Panc1 (cell line): ENCODE results near the gene NUP58. TPM values are rescaled to one million over a fixed set of nuclear protein-coding genes. Genes with fewer than 3 reads are reported as not detected.

Source experiments
- ATAC-seq: fragments of 200-7000 bp; cut with Tn5 transposase; 2 replicates; pipeline ENCODE4 v1.9.1; 2020; ENCODE audit warnings: mild to moderate bottlenecking, moderate library complexity
- BruUV-seq: library from RNA; stranded (reverse); fragments of 400-500 nt; replicated peaks from 2 replicates; lab custom pipeline; 2021; lab: Mats Ljungman, UMichigan
- CTCF ChIA-PET: fragments of 300-600 bp; sonication (Branson Sonifier 250); formaldehyde crosslinking; loops from one replicate; lab custom pipeline; 2022; ENCODE audit warnings: antibody characterized with exemption; lab: Charles Lee
- POLR2A ChIA-PET: fragments of 300-600 bp; sonication (Branson Sonifier 250); formaldehyde crosslinking; loops from one replicate; lab custom pipeline; 2022; ENCODE audit warnings: antibody characterized with exemption; lab: Charles Lee
- DNase-seq: peaks from one replicate; pipeline ENCODE4 v3.0.0-alpha.2; 2010; ENCODE audit warnings: low read depth, low spot score
- H3K27ac ChIP-seq: 2 replicates; pipeline ENCODE4 v1.5.1; 2011; ENCODE audit warnings: mild to moderate bottlenecking, low read length, inconsistent platforms
- H3K27me3 ChIP-seq: fragments of 200-500 bp; sonication (Bioruptor generic); 2 replicates; pipeline ENCODE4 v1.6.0; 2014; ENCODE audit warnings: low read length, inconsistent platforms; ENCODE audit not compliant: control insufficient read depth, insufficient read depth
- H3K36me3 ChIP-seq: fragments of 200-500 bp; sonication (Bioruptor generic); 2 replicates; pipeline ENCODE4 v1.5.1; 2014; ENCODE audit warnings: inconsistent platforms, mild to moderate bottlenecking, low read length, moderate library complexity; ENCODE audit not compliant: control insufficient read depth, insufficient read depth
- H3K4me1 ChIP-seq: 2 replicates; pipeline ENCODE4 v1.5.1; 2011; ENCODE audit warnings: inconsistent platforms, mild to moderate bottlenecking, low read length, moderate library complexity; ENCODE audit not compliant: control insufficient read depth, insufficient read depth
- H3K4me3 ChIP-seq, 2 experiments: 2 replicates each; pipeline ENCODE4 v1.5.1; 2011 to 2012; ENCODE audit warnings: low read depth in 2 of 2, low read length in 2 of 2, mild to moderate bottlenecking in 2 of 2, inconsistent platforms in 1 of 2, moderate library complexity in 1 of 2
- H3K9me3 ChIP-seq: fragments of 200-500 bp; sonication (Bioruptor generic); 2 replicates; pipeline ENCODE4 v1.5.1; 2014; ENCODE audit warnings: low read depth, mild to moderate bottlenecking, inconsistent platforms, low read length, moderate library complexity; ENCODE audit not compliant: control insufficient read depth, insufficient read depth
- CTCF ChIP-seq: fragments of 450-650 bp; IDR thresholded peaks from 2 replicates; pipeline ENCODE4 v1.5.1; 2017; ENCODE audit warnings: mild to moderate bottlenecking
- POLR2AphosphoS5 ChIP-seq: IDR thresholded peaks from 2 replicates; pipeline ENCODE4 v1.6.1; 2012; ENCODE audit warnings: mild to moderate bottlenecking, low read depth, low read length, moderate library complexity
- REST ChIP-seq, 2 experiments: IDR thresholded peaks; 2 replicates each; pipeline ENCODE4 v1.6.1; 2011 to 2012; ENCODE audit warnings: low read depth in 2 of 2, control low read depth in 1 of 2, low read length in 1 of 2, mild to moderate bottlenecking in 1 of 2, moderate library complexity in 1 of 2; ENCODE audit not compliant: insufficient read depth in 1 of 2
- SIN3A ChIP-seq: IDR thresholded peaks from 2 replicates; pipeline ENCODE4 v1.6.1; 2012; ENCODE audit warnings: low read depth, mild to moderate bottlenecking, low read length, moderate library complexity, borderline replicate concordance; ENCODE audit not compliant: insufficient read depth
- TCF7L2 ChIP-seq: IDR thresholded peaks from 2 replicates; pipeline ENCODE4 v1.6.1; 2011; ENCODE audit warnings: mild to moderate bottlenecking, low read depth, low read length, inconsistent platforms
- in situ Hi-C: cut with HindIII; loops from 2 replicates; pipeline ENCODE4 v1.10.0; 2016; ENCODE audit warnings: low sequenced_read_pairs, low pct_unique_long_range_greater_than_20kb
- intact Hi-C: fragments of 100-400 bp; cut with micrococcal nuclease; formaldehyde crosslinking; loops from one replicate; pipeline ENCODE4 v1.10.0; 2022; ENCODE audit not compliant: unreplicated experiment
- total RNA-seq: library from RNA; stranded (reverse); gene quantifications from one replicate; pipeline ENCODE4 v1.2.1, GENCODE V29; 2021; ENCODE audit not compliant: unreplicated experiment

Gene NUP58
- total RNA-seq, 1 experiment from 2014 or later = 40.0 TPM

- H3K4me3 ChIP-seq = no peak overlapping the region
- BruUV-seq = no TSS peak
These were observed 6.2 kb upstream of the NUP58 start for GRCh38 chr13:25295228-25295627.

GRCh38 chr13:25295701-25296100 lies 5.7 kb upstream of the NUP58 start:
- CTCF ChIA-PET = no interaction called here
- intact Hi-C loops = no loop called here

More at GRCh38 chr13:25295228-25295627, 6.2 kb upstream of the NUP58 start:
- Histone ChIP-seq H3K27ac (no peak overlapping the region), H3K36me3 (no peaks in the 10 kb centered on the region), H3K4me1 (no peaks in the 10 kb centered on the region), H3K27me3 (no peaks in the 10 kb centered on the region), H3K9me3 (no peaks in the 10 kb centered on the region)
- ChIA-PET CTCF (no interaction called here), POLR2A (no interaction called here)
- in situ Hi-C loops = no loop called here
- TF ChIP-seq CTCF = no peak
- no peak for TF ChIP-seq SIN3A
- no peak for TF ChIP-seq REST (IDR thresholded peaks at IDR 0.05; ENCODE audit: insufficient read depth in 1 of 2, low read depth in 2 of 2, low read length in 1 of 2)
- TF ChIP-seq TCF7L2 = no peak
- no peak for TF ChIP-seq POLR2AphosphoS5
- ATAC-seq = no peak
- no peak for DNase-seq
- intact Hi-C loops = no loop called here

More at GRCh38 chr13:25295701-25296100, 5.7 kb upstream of the NUP58 start:
- TF ChIP-seq CTCF = no peak
- TF ChIP-seq REST (IDR thresholded peaks at IDR 0.05; ENCODE audit: insufficient read depth in 1 of 2, low read depth in 2 of 2, low read length in 1 of 2) = no peak
- no peak for TF ChIP-seq POLR2AphosphoS5
- DNase-seq = no peak
- Histone ChIP-seq H3K9me3 (no peaks in the 10 kb centered on the region), H3K27me3 (no peaks in the 10 kb centered on the region), H3K27ac (no peak overlapping the region), H3K4me1 (no peaks in the 10 kb centered on the region), H3K36me3 (no peaks in the 10 kb centered on the region), H3K4me3 (no peak overlapping the region)
- POLR2A ChIA-PET = no interaction called here
- no peak for ATAC-seq
- BruUV-seq = no TSS peak
- in situ Hi-C loops = no loop called here
